H1 (cell line): Measurements from ENCODE around the gene SERPINB8. TPM values are rescaled to one million over a fixed set of nuclear protein-coding genes. Genes with fewer than 3 reads are reported as not detected.

Experiments
- CHD7 ChIP-seq: fragments of 300-600 bp; sonication (generic); IDR thresholded peaks from 2 replicates; pipeline ENCODE4 v1.7.1; 2012; ENCODE audit warnings: low read length, moderate library complexity, mild to moderate bottlenecking, inconsistent platforms; ENCODE audit not compliant: insufficient replicate concordance
- CTCF ChIP-seq, 3 experiments: IDR thresholded peaks; 1 replicate in 2 of 3; 2 replicates in 1 of 3; pipeline versions ENCODE4 v1.5.1 to v1.6.1; 2011; ENCODE audit warnings: low read length in 3 of 3, mild to moderate bottlenecking in 3 of 3, inconsistent platforms in 2 of 3, low read depth in 1 of 3, moderate library complexity in 1 of 3; ENCODE audit not compliant: insufficient read depth in 1 of 3; ENCODE audit errors: control extremely low read depth in 1 of 3
- polyA plus RNA-seq, 7 experiments: library from polyadenylated mRNA; depleted of rRNA in 3 of 7; stranded (reverse) in 5 of 7; unstranded in 2 of 7; fragments of >200 nt in 5 of 7; fragments of 200-250 nt in 2 of 7; gene quantifications; 1 replicate in 5 of 7; 2 replicates in 1 of 7; 4 replicates in 1 of 7; pipeline versions ENCODE4 v1.2.1 to v1.2.3, GENCODE V29; 2011 to 2013; ENCODE audit warnings: missing spikeins in 2 of 7, mixed read lengths in 2 of 7
- total RNA-seq: library from RNA; stranded (reverse); fragmentation: NEBNext Ultra II Directional; extraction: Animal tissue kit (Norgen Biotek cat#: 25700); gene quantifications from 2 replicates; pipeline ENCODE4 v1.2.1, GENCODE V29; 2021

Gene SERPINB8
- total and polyA plus RNA-seq, 2 of the 8 experiments (the other 6 are each of a cell fraction or from before 2014, with no cell fraction given), result 0.42 to 1.2 TPM

- TF ChIP-seq CHD7, result no peak
- peak in 2 of 3 experiments; percentile 66 to 83; a peak in 3 of 4 replicates for TF ChIP-seq CTCF (IDR thresholded peaks at IDR 0.05; ENCODE audit: control extremely low read depth in 1 of 3, insufficient read depth in 1 of 3, low read depth in 1 of 3, low read length in 3 of 3)
These were observed 6.1 kb upstream of the SERPINB8 start (continued) for GRCh38 chr18:63963615-63964256.
